Activated CD4-positive, alpha-beta T cell treated with anti-CD3 and anti-CD28 coated beads for 4 hours (primary cell): ENCODE measurements around the gene CZIB.
A peak's percentile ranks its signal among the peaks of the same experiment; 100 is the strongest.
"Not testable (repeated sequence)": the region's sequence is repeated elsewhere in the genome, so short reads cannot be mapped to it uniquely, and the experiment has no call there.

Experiments used
- DNase-seq, 2 donors: peaks; one replicate each; pipeline ENCODE4 v3.0.0-alpha.2; 2020

The CZIB gene

GRCh38 chr1:53238197-53239155, 18.0 kb upstream of the CZIB start, which contains the start of gene MAGOH:
Gene MAGOH, minus strand, starts transcription at chr1:53238518. Its CDS starts 70 bp downstream, at chr1:53238448.
- DNase-seq, result peak; percentile 89 to 93

- no peak for DNase-seq
Measured at GRCh38 chr1:53237638-53238037, 17.2 kb upstream of the CZIB start.

GRCh38 chr1:53220962-53221286, 490 bp upstream of the CZIB start:
- no peak for DNase-seq

- DNase-seq, result no peak
Measured at GRCh38 chr1:53219711-53220110, 723 bp downstream of the CZIB start.

GRCh38 chr1:53218201-53218600, 2.2 kb downstream of the CZIB start:
- DNase-seq, result no peak

- no peak for DNase-seq
Measured at GRCh38 chr1:53214376-53214940, 6.0 kb downstream of the CZIB start.

- DNase-seq, result no peak
Measured at GRCh38 chr1:53210954-53211353, 9.5 kb downstream of the CZIB start.

GRCh38 chr1:53210352-53210751, 10.1 kb downstream of the CZIB start:
- no peak for DNase-seq

GRCh38 chr1:53207726-53208125, 12.7 kb downstream of the CZIB start:
- no peak for DNase-seq

GRCh38 chr1:53206735-53207379, 13.6 kb downstream of the CZIB start:
- no peak for DNase-seq

GRCh38 chr1:53206083-53206685, 14.2 kb downstream of the CZIB start:
- not testable (repeated sequence) for DNase-seq

GRCh38 chr1:53205496-53205895, 14.9 kb downstream of the CZIB start:
- DNase-seq, result not testable (repeated sequence)

GRCh38 chr1:53203466-53203865, 17.0 kb downstream of the CZIB start:
- DNase-seq, result no peak

GRCh38 chr1:53198241-53198651, 22.2 kb downstream of the CZIB start:
- DNase-seq, result no peak

GRCh38 chr1:53197291-53198200, 22.9 kb downstream of the CZIB start:
- no peak for DNase-seq

- DNase-seq, result peak; percentile 84 to 87
Measured at GRCh38 chr1:53196485-53197290, 23.7 kb downstream of the CZIB start, which contains the start of gene CPT2. Gene CPT2, plus strand, starts transcription at chr1:53196824. Its CDS starts 120 bp downstream, at chr1:53196944.

- no peak for DNase-seq
Measured at GRCh38 chr1:53196017-53196484, 24.4 kb downstream of the CZIB start.

- no peak for DNase-seq
Measured at GRCh38 chr1:53195246-53196016, 25.0 kb downstream of the CZIB start.

GRCh38 chr1:53190210-53190611, 30.2 kb downstream of the CZIB start:
- DNase-seq, result no peak

GRCh38 chr1:53189061-53189460, 31.4 kb downstream of the CZIB start:
- no peak for DNase-seq
